Adrenal gland (tissue), 5 donors: ENCODE data around the gene ARMC2.

ENCODE experiments used
- POLR2A ChIP-seq, 2 donors: fragments of 450-650 bp; IDR thresholded peaks; one replicate each; pipeline ENCODE4 v1.6.1; 2017; ENCODE audit warnings: antibody characterized with exemption in 2 of 2, mild to moderate bottlenecking in 2 of 2, moderate library complexity in 1 of 2
- TF ChIP-seq, protein P1 (sequence below), 6 experiments: fragments of 450-650 bp in 4 of 6; fragments of 200-600 bp in 2 of 6; sonication (generic) in 1 of 6; IDR thresholded peaks; 1 replicate in 5 of 6; 2 replicates in 1 of 6; pipeline versions ENCODE4 v1.5.1 to v1.8.0; 2016 to 2021; ENCODE audit warnings: antibody characterized with exemption in 6 of 6, mild to moderate bottlenecking in 2 of 6, moderate library complexity in 1 of 6
- donor health status: DM: no; HTN: no; CAD: no.

- TF ChIP-seq, protein P1, sequence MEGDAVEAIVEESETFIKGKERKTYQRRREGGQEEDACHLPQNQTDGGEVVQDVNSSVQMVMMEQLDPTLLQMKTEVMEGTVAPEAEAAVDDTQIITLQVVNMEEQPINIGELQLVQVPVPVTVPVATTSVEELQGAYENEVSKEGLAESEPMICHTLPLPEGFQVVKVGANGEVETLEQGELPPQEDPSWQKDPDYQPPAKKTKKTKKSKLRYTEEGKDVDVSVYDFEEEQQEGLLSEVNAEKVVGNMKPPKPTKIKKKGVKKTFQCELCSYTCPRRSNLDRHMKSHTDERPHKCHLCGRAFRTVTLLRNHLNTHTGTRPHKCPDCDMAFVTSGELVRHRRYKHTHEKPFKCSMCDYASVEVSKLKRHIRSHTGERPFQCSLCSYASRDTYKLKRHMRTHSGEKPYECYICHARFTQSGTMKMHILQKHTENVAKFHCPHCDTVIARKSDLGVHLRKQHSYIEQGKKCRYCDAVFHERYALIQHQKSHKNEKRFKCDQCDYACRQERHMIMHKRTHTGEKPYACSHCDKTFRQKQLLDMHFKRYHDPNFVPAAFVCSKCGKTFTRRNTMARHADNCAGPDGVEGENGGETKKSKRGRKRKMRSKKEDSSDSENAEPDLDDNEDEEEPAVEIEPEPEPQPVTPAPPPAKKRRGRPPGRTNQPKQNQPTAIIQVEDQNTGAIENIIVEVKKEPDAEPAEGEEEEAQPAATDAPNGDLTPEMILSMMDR (IDR thresholded peaks at IDR 0.05), result no peak
- no peak for TF ChIP-seq POLR2A (IDR thresholded peaks at IDR 0.05)
Measured at GRCh38 chr6:108952776-108953486, 104.7 kb downstream of the ARMC2 start.
